ENCODE data around the gene GRIK4. TPM values are rescaled to one million over a fixed set of nuclear protein-coding genes. Genes with fewer than 3 reads are reported as not detected.

The GRIK4 gene
- total and polyA plus RNA-seq, 2 of the 4 experiments (the other 2 are of a cell fraction), result 0.18 to 0.38 TPM

- H2BK120ac ChIP-seq (ENCODE audit: low read depth, low read length), result no peak overlapping the region
- dilution Hi-C loops (cut with HindIII; ENCODE audit: low sequenced_read_pairs, unreplicated experiment), result no loop called here
- H3K56ac ChIP-seq (ENCODE audit: extremely low read depth, insufficient read depth, low read length), result no peak overlapping the region
- H3K9ac ChIP-seq (ENCODE audit: low read depth, low read length), result no peak overlapping the region
- TF ChIP-seq USF2 (IDR thresholded peaks at IDR 0.05; ENCODE audit: low read depth, low read length), result no peak
- no peak for TF ChIP-seq BHLHE40 (IDR thresholded peaks at IDR 0.05; ENCODE audit: low read depth, low read length)
- no peak for TF ChIP-seq MAZ (IDR thresholded peaks at IDR 0.05; ENCODE audit: borderline replicate concordance, low read depth, low read length)
- no peak for TF ChIP-seq CTCF (conservative IDR thresholded peaks at IDR 0.05; ENCODE audit: low read depth, low read length)
- TF ChIP-seq RFX5 (IDR thresholded peaks at IDR 0.05; ENCODE audit: low read depth, low read length), result no peak
- TF ChIP-seq CEBPB (IDR thresholded peaks at IDR 0.05; ENCODE audit: low read depth, low read length), result no peak
- TF ChIP-seq RCOR1 (IDR thresholded peaks at IDR 0.05; ENCODE audit: insufficient replicate concordance, low read length), result no peak
- TF ChIP-seq RAD21 (IDR thresholded peaks at IDR 0.05; ENCODE audit: low read length), result no peak
- TF ChIP-seq CHD1 (IDR thresholded peaks at IDR 0.05; ENCODE audit: low read depth, low read length), result no peak
- no peak for TF ChIP-seq FOS (IDR thresholded peaks at IDR 0.05; ENCODE audit: low read depth, low read length)
- TF ChIP-seq MAFK (IDR thresholded peaks at IDR 0.05; ENCODE audit: low read depth, low read length), result no peak
- no peak for TF ChIP-seq POLR2A (IDR thresholded peaks at IDR 0.05; ENCODE audit: low read depth, low read length)
- TF ChIP-seq ELK1 (IDR thresholded peaks at IDR 0.05; ENCODE audit: borderline replicate concordance, low read depth, low read length), result no peak
- no peak for TF ChIP-seq MXI1 (IDR thresholded peaks at IDR 0.05; ENCODE audit: borderline replicate concordance, low read depth, low read length)
- no peak for TF ChIP-seq SMC3 (IDR thresholded peaks at IDR 0.05; ENCODE audit: low read depth, low read length)
- H2BK20ac ChIP-seq (ENCODE audit: low read depth, low read length), result no peak overlapping the region
- no peak overlapping the region for H4K91ac ChIP-seq (ENCODE audit: insufficient read depth, low read depth, low read length)
- intact Hi-C loops (cut with micrococcal nuclease), result loop anchor here (10.0 kb wide), 1 partner anchor 211 kb away; no protein-coding TSS in a partner anchor
- H3K27ac ChIP-seq (ENCODE audit: insufficient read depth, low read length), result no peak overlapping the region
- H3K23ac ChIP-seq (ENCODE audit: low read depth, low read length), result no peak overlapping the region
- no peak for ATAC-seq (ENCODE audit: low read depth)
- H2AK9ac ChIP-seq (replicated peaks; ENCODE audit: low read depth, low read length, poor library complexity), result no peak overlapping the region
- no peak overlapping the region for H2BK15ac ChIP-seq (ENCODE audit: low read depth, low read length)
- no peak overlapping the region for H2AFZ ChIP-seq (replicated peaks; ENCODE audit: low read length, poor library complexity)
- H3K9me1 ChIP-seq (ENCODE audit: insufficient read depth, low read length), result no peaks in the 10 kb centered on the region
- H3K18ac ChIP-seq (ENCODE audit: low read depth, low read length), result no peak overlapping the region
- no peak overlapping the region for H4K8ac ChIP-seq (ENCODE audit: low read depth in 2 of 2, low read length in 2 of 2)
- in situ Hi-C loops (cut with MboI; ENCODE audit: low sequenced_read_pairs), result no loop called here
- no peak overlapping the region for H3K4me3 ChIP-seq (ENCODE audit: insufficient read depth, low read depth, low read length)
- H4K20me1 ChIP-seq (ENCODE audit: insufficient read depth, low read length), result no peaks in the 10 kb centered on the region
- DNase-seq, result no peak
- no peak overlapping the region for H3K4me2 ChIP-seq (ENCODE audit: low read depth, low read length)
- no peaks in the 10 kb centered on the region for H3K4me1 ChIP-seq (ENCODE audit: control insufficient read depth, insufficient read depth, low read length)
- no CpG with 5 or more reads among the region's 2 CpGs for WGBS, 2 experiments (ENCODE audit: extremely low coverage in 2 of 2, insufficient read length in 1 of 2)
- H3K79me1 ChIP-seq (ENCODE audit: low read depth in 1 of 2, low read length in 2 of 2), result no peaks in the 10 kb centered on the region
- no peak overlapping the region for H2AK5ac ChIP-seq (ENCODE audit: low read depth, low read length)
- ChIA-PET CTCF (no interaction called here), POLR2A (ENCODE audit: unreplicated experiment) (no interaction called here)
- peaks cover 3% of the 10 kb centered on the region; the same call in 1 of the 2 replicates for H3K27me3 ChIP-seq (ENCODE audit: control insufficient read depth, insufficient read depth, low read length)
- no TSS peak for BruUV-seq (replicated peaks)
- H3K4ac ChIP-seq (ENCODE audit: low read depth, low read length), result no peak overlapping the region
- no peaks in the 10 kb centered on the region for H3K9me3 ChIP-seq (ENCODE audit: control insufficient read depth, insufficient read depth, low read length)
- no peak overlapping the region for H3K14ac ChIP-seq (replicated peaks; ENCODE audit: low read depth, low read length)
- no peak overlapping the region for H2BK5ac ChIP-seq (ENCODE audit: low read depth, low read length, poor library complexity, severe bottlenecking)
- no peaks in the 10 kb centered on the region for H3K36me3 ChIP-seq (ENCODE audit: control insufficient read depth, insufficient read depth, low read length)
- no peak overlapping the region for H4K5ac ChIP-seq (ENCODE audit: low read depth, low read length)
Measured at GRCh38 chr11:120925944-120926343, 414.4 kb downstream of the GRIK4 start.
